Nephron (organoid): Measurements from ENCODE around the gene PRODH2.
"Not testable (repeated sequence)": the region's sequence is repeated elsewhere in the genome, so short reads cannot be mapped to it uniquely, and the experiment has no call there.

ENCODE experiments used
- H3K27ac Mint-ChIP-seq, 3 experiments: 2 replicates each; pipeline ENCODE4 v1.8.0; 2020; ENCODE audit warnings: mixed read lengths in 3 of 3, mild to moderate bottlenecking in 2 of 3, moderate library complexity in 1 of 3
- H3K27me3 Mint-ChIP-seq: 2 replicates; pipeline ENCODE4 v1.8.0; 2021; ENCODE audit warnings: low read depth, mild to moderate bottlenecking, moderate library complexity, mixed read lengths
- H3K36me3 Mint-ChIP-seq: 2 replicates; pipeline ENCODE4 v1.8.0; 2020; ENCODE audit warnings: low read depth, mixed read lengths
- H3K4me1 Mint-ChIP-seq: 2 replicates; pipeline ENCODE4 v1.8.0; 2020; ENCODE audit warnings: mixed read lengths
- H3K4me3 Mint-ChIP-seq, 3 experiments: 2 replicates each; pipeline ENCODE4 v1.8.0; 2020; ENCODE audit warnings: mild to moderate bottlenecking in 3 of 3, mixed read lengths in 3 of 3, moderate library complexity in 2 of 3
- H3K9me3 Mint-ChIP-seq: 2 replicates; pipeline ENCODE4 v1.8.0; 2020; ENCODE audit warnings: mixed read lengths
- CTCF ChIP-seq, 3 experiments: fragments of 200-600 bp; sonication (generic); IDR thresholded peaks; one replicate each; pipeline ENCODE4 v1.5.0; 2021; ENCODE audit warnings: antibody characterized with exemption in 3 of 3; ENCODE audit not compliant: unreplicated experiment in 3 of 3

PRODH2 gene

GRCh38 chr19:35776102-35776788, 36.4 kb downstream of the PRODH2 start:
- H3K4me3 Mint-ChIP-seq, result peak overlapping the region; percentile 78 to 90 (median 89)
- H3K27me3 Mint-ChIP-seq, result no peaks in the 10 kb centered on the region
- H3K4me1 Mint-ChIP-seq, result peaks cover 27% of the 10 kb centered on the region

GRCh38 chr19:35775298-35776101, 37.1 kb downstream of the PRODH2 start, which contains the start of gene ARHGAP33:
ARHGAP33 (plus strand) TSS chr19:35775564; CDS start chr19:35775659, 95 bp downstream.
- Mint-ChIP-seq H3K27me3 (no peaks in the 10 kb centered on the region), H3K4me3 (peak within 1 kb of the TSS; percentile 89 to 94 (median 92)), H3K4me1 (peaks cover 27% of the 10 kb centered on the region), H3K36me3 (peaks cover 12% of the 10 kb centered on the region), H3K9me3 (no peaks in the 10 kb centered on the region), H3K27ac (peak within 1 kb of the TSS; percentile 43 to 62 (median 48))
- no peak for TF ChIP-seq CTCF (IDR thresholded peaks at IDR 0.05; ENCODE audit: unreplicated experiment in 3 of 3)

More at GRCh38 chr19:35776102-35776788, 36.4 kb downstream of the PRODH2 start:
- peaks cover 13% of the 10 kb centered on the region for H3K36me3 Mint-ChIP-seq
- peak overlapping the region; percentile 43 to 62 (median 48) for H3K27ac Mint-ChIP-seq
- H3K9me3 Mint-ChIP-seq, result no peaks in the 10 kb centered on the region
- TF ChIP-seq CTCF (IDR thresholded peaks at IDR 0.05; ENCODE audit: unreplicated experiment in 3 of 3), result no peak

GRCh38 chr19:35775046-35775297, 37.7 kb downstream of the PRODH2 start:
- Mint-ChIP-seq H3K4me1 (peaks cover 27% of the 10 kb centered on the region), H3K4me3 (peak overlapping the region; percentile 89 to 94 (median 92)), H3K9me3 (no peaks in the 10 kb centered on the region)

GRCh38 chr19:35774274-35775045, 38.2 kb downstream of the PRODH2 start:
- H3K27me3 Mint-ChIP-seq, result no peaks in the 10 kb centered on the region
- H3K27ac Mint-ChIP-seq, result no peak overlapping the region
- H3K4me3 Mint-ChIP-seq, result peak overlapping the region; percentile 89 to 94 (median 92)
- H3K4me1 Mint-ChIP-seq, result peaks cover 27% of the 10 kb centered on the region
- TF ChIP-seq CTCF (IDR thresholded peaks at IDR 0.05; ENCODE audit: unreplicated experiment in 3 of 3), result no peak
- H3K9me3 Mint-ChIP-seq, result no peaks in the 10 kb centered on the region
- peaks cover 8% of the 10 kb centered on the region for H3K36me3 Mint-ChIP-seq

More at GRCh38 chr19:35775046-35775297, 37.7 kb downstream of the PRODH2 start:
- TF ChIP-seq CTCF (IDR thresholded peaks at IDR 0.05; ENCODE audit: unreplicated experiment in 3 of 3), result no peak
- Mint-ChIP-seq H3K36me3 (peaks cover 12% of the 10 kb centered on the region), H3K27ac (no peak overlapping the region), H3K27me3 (no peaks in the 10 kb centered on the region)

- Mint-ChIP-seq H3K27me3 (peaks cover 4% of the 10 kb centered on the region), H3K4me3 (peak overlapping the region in 1 of 3 experiments; percentile 52), H3K36me3 (peaks cover 8% of the 10 kb centered on the region), H3K9me3 (no peaks in the 10 kb centered on the region), H3K27ac (no peak overlapping the region), H3K4me1 (peaks cover 32% of the 10 kb centered on the region)
- TF ChIP-seq CTCF (IDR thresholded peaks at IDR 0.05; ENCODE audit: unreplicated experiment in 3 of 3), result no peak
These were observed 39.4 kb downstream of the PRODH2 start for GRCh38 chr19:35773020-35773806.

GRCh38 chr19:35772362-35772761, 40.3 kb downstream of the PRODH2 start:
- not testable (repeated sequence) for H3K9me3 Mint-ChIP-seq, H3K27ac Mint-ChIP-seq, H3K27me3 Mint-ChIP-seq, H3K36me3 Mint-ChIP-seq, H3K4me3 Mint-ChIP-seq
- peaks cover 25% of the 10 kb centered on the region for H3K4me1 Mint-ChIP-seq
